ENCODE results near the gene C16orf90. TPM values are rescaled to one million over a fixed set of nuclear protein-coding genes. Genes with fewer than 3 reads are reported as not detected.
A peak's percentile ranks its signal among the peaks of the same experiment; 100 is the strongest.
"Not testable (repeated sequence)": the region's sequence is repeated elsewhere in the genome, so short reads cannot be mapped to it uniquely, and the experiment has no call there.

C16orf90 gene
- total and polyA plus RNA-seq, 3 experiments from 2014 or later, result not detected

DNA sequence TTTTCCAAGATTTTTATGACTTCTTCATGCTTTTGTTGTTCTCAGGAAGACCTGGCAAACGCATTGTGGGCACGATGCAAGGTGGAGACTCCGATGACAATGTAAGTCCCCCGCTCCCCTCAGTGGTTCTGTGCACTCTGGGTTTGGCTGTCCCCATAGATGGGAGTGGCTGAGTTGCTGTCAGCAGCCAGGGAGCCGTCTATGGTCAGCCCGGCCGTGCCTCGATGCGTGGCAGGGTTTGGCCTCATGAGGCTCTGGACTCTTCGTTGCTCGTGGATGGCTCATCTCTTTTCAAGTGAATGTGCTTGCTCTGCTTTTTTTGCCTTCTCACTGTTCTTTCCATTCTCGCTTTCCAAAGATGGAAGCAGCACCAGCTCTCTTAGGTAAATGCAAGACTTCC is 37.5 kb upstream of the C16orf90 start:
- peaks cover 0 to 3% of the 10 kb centered on the region in 2 donors for H3K27me3 Mint-ChIP-seq
- Histone ChIP-seq H3K9me3 (ENCODE audit: low read length) (no peaks in the 10 kb centered on the region), H3K27ac (ENCODE audit: low read depth, low read length) (no peak overlapping the region), H3K4me3 (ENCODE audit: low read length) (no peak overlapping the region), H3K27me3 (ENCODE audit: insufficient read depth, low read length, poor library complexity, severe bottlenecking) (no peaks in the 10 kb centered on the region), H3K36me3 (ENCODE audit: insufficient read depth, low read length) (peaks cover 6% of the 10 kb centered on the region), H3K4me1 (ENCODE audit: insufficient read depth, low read length) (no peaks in the 10 kb centered on the region)
- peaks cover 5 to 72% (median 13%) of the 10 kb centered on the region in 3 donors for H3K36me3 Mint-ChIP-seq
- CTCF ChIA-PET, result no interaction called here
- POLR2A ChIA-PET, result no interaction called here
- no peak overlapping the region for H3K4me3 Mint-ChIP-seq
- peaks cover 11 to 19% (median 13%) of the 10 kb centered on the region in 3 donors for H3K4me1 Mint-ChIP-seq
- peak overlapping the region in 4 of 8 donors; percentile 36 to 89 (median 60) for H3K27ac Mint-ChIP-seq
- DNase-seq, result no peak
- no peaks in the 10 kb centered on the region for H3K9me3 Mint-ChIP-seq

DNA sequence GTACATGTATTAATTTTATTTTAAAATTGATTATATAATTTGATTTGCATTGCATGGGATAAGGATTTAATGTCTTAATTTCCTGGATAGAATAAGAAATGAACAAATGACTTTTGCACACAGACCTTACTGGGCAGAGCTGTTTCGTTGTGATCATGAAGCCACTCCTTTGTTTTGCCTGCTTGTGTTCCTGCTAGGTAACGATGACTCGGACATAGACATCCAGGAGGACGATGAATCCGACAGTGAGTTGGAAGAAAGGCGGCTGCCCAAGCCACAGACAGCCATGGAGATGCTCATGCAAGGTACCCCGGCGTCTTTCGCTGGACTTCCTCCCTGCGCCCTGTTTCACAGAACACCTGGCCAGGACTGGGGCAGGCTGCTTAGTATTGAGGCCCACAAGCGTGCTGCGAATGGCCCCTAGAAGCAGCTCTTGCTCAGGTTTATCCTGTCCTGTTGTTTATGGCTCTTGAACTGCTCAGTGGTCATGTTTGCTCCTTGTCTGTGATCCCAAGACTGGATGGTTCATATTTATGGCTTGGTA is 35.2 kb upstream of the C16orf90 start:
- Histone ChIP-seq H3K4me3 (ENCODE audit: low read length) (no peak overlapping the region), H3K27me3 (ENCODE audit: insufficient read depth, low read length, poor library complexity, severe bottlenecking) (no peaks in the 10 kb centered on the region), H3K9me3 (ENCODE audit: low read length) (no peaks in the 10 kb centered on the region), H3K36me3 (ENCODE audit: insufficient read depth, low read length) (peaks cover 6% of the 10 kb centered on the region), H3K27ac (ENCODE audit: low read depth, low read length) (no peak overlapping the region), H3K4me1 (ENCODE audit: insufficient read depth, low read length) (peaks cover 5% of the 10 kb centered on the region)
- no peak overlapping the region for H3K27ac Mint-ChIP-seq
- ChIA-PET POLR2A (no interaction called here), CTCF (no interaction called here)
- peaks cover 0 to 3% of the 10 kb centered on the region in 2 donors for H3K27me3 Mint-ChIP-seq
- no peak for DNase-seq
- H3K36me3 Mint-ChIP-seq, result peaks cover 5 to 73% (median 13%) of the 10 kb centered on the region in 3 donors
- H3K9me3 Mint-ChIP-seq, result no peaks in the 10 kb centered on the region
- H3K4me1 Mint-ChIP-seq, result peaks cover 14 to 24% (median 16%) of the 10 kb centered on the region in 3 donors
- H3K4me3 Mint-ChIP-seq, result no peak overlapping the region

DNA sequence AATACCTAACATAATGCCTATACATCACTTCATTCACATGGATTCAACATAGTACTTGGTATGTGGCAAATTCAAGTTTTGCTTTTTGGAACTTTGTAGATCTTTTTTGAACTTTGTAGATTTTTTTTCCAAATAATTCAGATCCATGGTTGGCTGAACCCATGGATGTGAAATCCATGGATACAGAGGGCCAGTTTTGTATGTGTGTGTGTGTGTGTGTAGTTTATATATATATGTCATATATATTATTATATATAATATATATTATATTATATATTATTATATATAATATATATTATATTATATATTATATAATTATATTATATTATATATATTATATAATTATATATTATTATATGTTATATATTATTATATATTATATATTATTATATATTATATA is 33.9 kb upstream of the C16orf90 start:
- Histone ChIP-seq H3K27me3 (ENCODE audit: insufficient read depth, low read length, poor library complexity, severe bottlenecking) (no peaks in the 10 kb centered on the region), H3K36me3 (ENCODE audit: insufficient read depth, low read length) (peaks cover 6% of the 10 kb centered on the region), H3K9me3 (ENCODE audit: low read length) (no peaks in the 10 kb centered on the region), H3K27ac (ENCODE audit: low read depth, low read length) (no peak overlapping the region), H3K4me1 (ENCODE audit: insufficient read depth, low read length) (peaks cover 5% of the 10 kb centered on the region), H3K4me3 (ENCODE audit: low read length) (no peak overlapping the region)
- Mint-ChIP-seq H3K9me3 (no peaks in the 10 kb centered on the region), H3K4me3 (no peak overlapping the region), H3K4me1 (peaks cover 12 to 15% (median 14%) of the 10 kb centered on the region in 3 donors), H3K27ac (peak overlapping the region in 1 of 8 donors; percentile 40), H3K27me3 (peaks cover 0 to 2% of the 10 kb centered on the region in 2 donors), H3K36me3 (peaks cover 5 to 72% (median 14%) of the 10 kb centered on the region in 3 donors)
- POLR2A ChIA-PET, result no interaction called here
- CTCF ChIA-PET, result no interaction called here
- DNase-seq, result no peak

- peaks cover 5 to 71% (median 12%) of the 10 kb centered on the region in 3 donors for H3K36me3 Mint-ChIP-seq
- DNase-seq, result no peak
- H3K27me3 Mint-ChIP-seq, result no peaks in the 10 kb centered on the region
- no peaks in the 10 kb centered on the region for H3K27me3 ChIP-seq (ENCODE audit: insufficient read depth, low read length, poor library complexity, severe bottlenecking)
- H3K4me1 Mint-ChIP-seq, result peaks cover 11 to 15% (median 11%) of the 10 kb centered on the region in 3 donors
- no peaks in the 10 kb centered on the region for H3K9me3 Mint-ChIP-seq
- no peaks in the 10 kb centered on the region for H3K9me3 ChIP-seq (ENCODE audit: low read length)
- ChIA-PET POLR2A (no interaction called here), CTCF (no interaction called here)
- no peak overlapping the region for H3K4me3 ChIP-seq (ENCODE audit: low read length)
- no peak overlapping the region for H3K27ac ChIP-seq (ENCODE audit: low read depth, low read length)
- H3K27ac Mint-ChIP-seq, result peak overlapping the region in 1 of 8 donors; percentile 47
- peaks cover 13% of the 10 kb centered on the region for H3K36me3 ChIP-seq (ENCODE audit: insufficient read depth, low read length)
- H3K4me1 ChIP-seq (ENCODE audit: insufficient read depth, low read length), result peaks cover 5% of the 10 kb centered on the region
- no peak overlapping the region for H3K4me3 Mint-ChIP-seq
These were observed 33.1 kb upstream of the C16orf90 start for GRCh38 chr16:3528406-3528805.

GRCh38 chr16:3527216-3527829 is 32.0 kb upstream of the C16orf90 start:
- H3K4me1 ChIP-seq (ENCODE audit: insufficient read depth, low read length); POLR2A ChIA-PET; H3K27me3 Mint-ChIP-seq; H3K27ac ChIP-seq (ENCODE audit: low read depth, low read length); H3K4me3 ChIP-seq (ENCODE audit: low read length); H3K27me3 ChIP-seq (ENCODE audit: insufficient read depth, low read length, poor library complexity, severe bottlenecking); H3K4me3 Mint-ChIP-seq; H3K9me3 Mint-ChIP-seq; H3K9me3 ChIP-seq (ENCODE audit: low read length): not testable (repeated sequence)
- CTCF ChIA-PET, result interaction anchor here (0.8 to 1.6 kb wide), 3 partner anchors 13 to 85 kb away, joined by 3 to 5 read pairs (median 4); partner anchors contain the start of gene SLX4
- H3K36me3 ChIP-seq (ENCODE audit: insufficient read depth, low read length), result peaks cover 21% of the 10 kb centered on the region
- peak in 4 of 5 donors; percentile 14 to 68 (median 26) for DNase-seq
- Mint-ChIP-seq H3K36me3 (peaks cover 5 to 72% (median 15%) of the 10 kb centered on the region in 3 donors), H3K4me1 (peaks cover 11 to 15% (median 11%) of the 10 kb centered on the region in 3 donors), H3K27ac (peak overlapping the region in 3 of 8 donors; percentile 4 to 57 (median 48))

GRCh38 chr16:3525951-3526350 is 30.7 kb upstream of the C16orf90 start:
- ChIA-PET POLR2A (no interaction called here), CTCF (interaction anchor here (0.9 to 1.6 kb wide), 3 partner anchors 12 to 137 kb away, joined by 3 to 5 read pairs (median 5); no protein-coding TSS in a partner anchor)
- Histone ChIP-seq H3K27ac (ENCODE audit: low read depth, low read length) (no peak overlapping the region), H3K27me3 (ENCODE audit: insufficient read depth, low read length, poor library complexity, severe bottlenecking) (no peaks in the 10 kb centered on the region), H3K4me1 (ENCODE audit: insufficient read depth, low read length) (peaks cover 5% of the 10 kb centered on the region), H3K9me3 (ENCODE audit: low read length) (no peaks in the 10 kb centered on the region), H3K4me3 (ENCODE audit: low read length) (no peak overlapping the region), H3K36me3 (ENCODE audit: insufficient read depth, low read length) (peaks cover 22% of the 10 kb centered on the region)
- no peak for DNase-seq
- Mint-ChIP-seq H3K27ac (peak overlapping the region in 3 of 8 donors; percentile 51 to 75 (median 70)), H3K4me1 (peaks cover 11 to 15% (median 11%) of the 10 kb centered on the region in 3 donors), H3K36me3 (peaks cover 5 to 67% (median 13%) of the 10 kb centered on the region in 3 donors), H3K4me3 (peak overlapping the region in 1 of 7 donors; percentile 33), H3K9me3 (no peaks in the 10 kb centered on the region), H3K27me3 (no peaks in the 10 kb centered on the region)

DNA sequence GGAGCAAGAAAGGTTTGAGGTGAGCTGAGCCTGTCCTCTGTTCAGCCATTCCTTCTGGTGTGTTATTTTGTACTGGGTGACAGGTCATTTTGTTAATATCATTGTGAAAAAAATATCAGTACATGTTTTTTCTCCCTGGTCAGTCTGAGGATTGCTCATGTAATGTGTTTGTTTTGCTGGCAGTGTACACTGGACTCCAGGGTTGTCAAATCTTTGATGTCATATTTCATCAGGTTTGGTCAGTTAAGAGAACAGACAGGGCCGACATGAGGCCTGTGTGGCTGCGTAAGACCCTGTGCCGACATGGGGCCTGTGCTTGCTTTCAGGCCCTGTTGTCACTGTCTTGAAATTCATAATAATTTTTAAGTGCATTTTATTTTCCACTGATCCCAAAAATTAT is 28.0 kb upstream of the C16orf90 start:
- no peak overlapping the region for H3K4me3 ChIP-seq (ENCODE audit: low read length)
- Mint-ChIP-seq H3K27ac (no peak overlapping the region), H3K4me1 (peaks cover 11 to 12% (median 11%) of the 10 kb centered on the region in 3 donors), H3K4me3 (no peak overlapping the region), H3K36me3 (peaks cover 2 to 75% (median 21%) of the 10 kb centered on the region in 3 donors), H3K9me3 (no peaks in the 10 kb centered on the region), H3K27me3 (no peaks in the 10 kb centered on the region)
- no peaks in the 10 kb centered on the region for H3K9me3 ChIP-seq (ENCODE audit: low read length)
- no peaks in the 10 kb centered on the region for H3K27me3 ChIP-seq (ENCODE audit: insufficient read depth, low read length, poor library complexity, severe bottlenecking)
- CTCF ChIA-PET, result interaction anchor here (0.8 kb wide), 1 partner anchor 13 kb away, joined by 3 read pairs; no protein-coding TSS in a partner anchor
- peaks cover 5% of the 10 kb centered on the region for H3K4me1 ChIP-seq (ENCODE audit: insufficient read depth, low read length)
- H3K36me3 ChIP-seq (ENCODE audit: insufficient read depth, low read length), result peaks cover 22% of the 10 kb centered on the region
- POLR2A ChIA-PET, result no interaction called here
- no peak for DNase-seq
- H3K27ac ChIP-seq (ENCODE audit: low read depth, low read length), result no peak overlapping the region

DNA sequence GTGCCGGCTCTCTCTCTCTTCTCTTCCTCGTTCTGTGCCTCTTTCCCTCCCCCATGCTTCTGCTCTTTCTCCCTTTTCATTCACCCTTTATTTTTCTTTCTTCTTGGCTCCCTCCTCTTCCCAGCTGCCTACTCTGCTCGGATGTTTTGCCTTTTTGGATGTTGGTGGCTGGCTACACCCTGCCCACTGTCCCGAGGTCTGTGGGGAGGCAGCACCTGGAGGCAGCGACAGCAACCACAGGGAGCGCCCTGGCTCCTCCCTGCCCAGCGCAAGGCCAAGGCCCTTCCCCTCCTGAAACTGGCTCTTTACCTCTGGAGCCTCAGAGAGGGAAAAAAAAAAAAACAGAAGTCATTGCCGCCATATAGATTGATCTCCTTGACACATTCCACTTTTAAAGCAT is 25.6 kb upstream of the C16orf90 start:
- no peak overlapping the region for H3K4me3 Mint-ChIP-seq
- peaks cover 0 to 72% (median 26%) of the 10 kb centered on the region in 3 donors for H3K36me3 Mint-ChIP-seq
- H3K4me1 Mint-ChIP-seq, result peaks cover 0 to 4% (median 3%) of the 10 kb centered on the region in 3 donors
- Histone ChIP-seq H3K4me3 (ENCODE audit: low read length) (no peak overlapping the region), H3K36me3 (ENCODE audit: insufficient read depth, low read length) (peaks cover 33% of the 10 kb centered on the region), H3K9me3 (ENCODE audit: low read length) (no peaks in the 10 kb centered on the region), H3K4me1 (ENCODE audit: insufficient read depth, low read length) (peaks cover under 1% of the 10 kb centered on the region), H3K27ac (ENCODE audit: low read depth, low read length) (no peak overlapping the region), H3K27me3 (ENCODE audit: insufficient read depth, low read length, poor library complexity, severe bottlenecking) (no peaks in the 10 kb centered on the region)
- peak overlapping the region in 3 of 8 donors; percentile 9 to 50 (median 10) for H3K27ac Mint-ChIP-seq
- H3K27me3 Mint-ChIP-seq, result no peaks in the 10 kb centered on the region
- POLR2A ChIA-PET, result no interaction called here
- no peaks in the 10 kb centered on the region for H3K9me3 Mint-ChIP-seq
- CTCF ChIA-PET, result no interaction called here
- no peak for DNase-seq
